ENCODE data around the gene TCN2.
"Not testable (repeated sequence)": the region's sequence is repeated elsewhere in the genome, so short reads cannot be mapped to it uniquely, and the experiment has no call there.

The TCN2 gene

DNA sequence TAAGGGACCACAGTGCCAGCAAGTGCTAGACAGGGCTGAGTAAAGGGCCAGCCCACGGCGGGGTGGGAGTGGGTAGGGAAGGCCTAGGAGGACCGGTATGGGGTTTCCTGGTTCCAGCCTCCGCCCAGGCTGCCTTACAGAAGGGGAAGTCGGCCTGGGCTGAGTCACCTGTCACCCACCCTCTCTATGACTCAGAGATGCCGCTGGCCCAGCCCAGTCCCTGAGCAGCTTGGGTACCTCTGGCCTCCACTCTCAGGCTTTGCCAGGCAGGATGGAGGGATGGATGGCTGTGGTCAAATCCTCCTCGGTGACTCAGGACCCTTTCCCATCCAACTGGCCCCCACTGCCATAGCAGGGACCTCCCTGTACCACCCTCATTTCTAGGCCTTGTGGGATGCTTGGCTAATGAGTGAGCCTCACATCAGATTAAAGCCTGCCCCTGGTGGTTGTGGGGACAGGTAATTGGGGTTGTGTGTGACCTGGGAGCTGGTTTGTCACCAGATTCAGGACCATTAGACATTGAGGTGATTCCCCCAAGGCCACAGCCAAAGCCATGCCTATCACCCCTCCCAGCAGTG is 42.5 kb downstream of the TCN2 start:
- no peak for DNase-seq

DNA sequence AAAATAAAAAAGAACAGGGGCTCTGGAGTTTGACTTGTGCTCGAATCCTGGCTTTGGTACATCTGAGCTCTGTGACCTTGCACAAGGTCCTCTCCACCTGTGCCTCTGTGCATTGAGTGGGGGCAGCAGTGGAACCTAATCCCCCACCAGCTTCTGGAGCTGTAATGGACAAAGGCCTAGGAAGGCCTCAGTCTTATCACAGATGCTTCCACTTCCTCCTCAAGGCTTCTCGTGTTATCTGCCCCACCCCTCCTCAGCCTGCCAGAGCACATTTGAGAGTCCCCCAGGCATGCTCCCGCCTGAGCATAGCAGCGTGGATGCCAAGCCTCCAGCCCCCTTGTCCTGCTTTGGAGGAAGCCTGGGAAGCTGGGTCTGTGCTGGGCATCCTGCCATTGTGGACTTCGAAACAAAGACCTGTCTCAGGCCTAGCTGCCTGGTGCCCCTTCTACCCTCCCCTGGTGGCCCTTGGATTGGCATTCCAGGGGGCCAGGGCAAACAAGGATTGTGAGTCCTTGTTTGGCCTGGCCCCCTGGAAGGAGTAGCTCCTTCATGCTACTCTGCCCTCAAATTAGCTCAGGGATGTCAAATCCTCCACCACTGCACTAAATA is 43.6 kb downstream of the TCN2 start:
- no peak for DNase-seq

DNA sequence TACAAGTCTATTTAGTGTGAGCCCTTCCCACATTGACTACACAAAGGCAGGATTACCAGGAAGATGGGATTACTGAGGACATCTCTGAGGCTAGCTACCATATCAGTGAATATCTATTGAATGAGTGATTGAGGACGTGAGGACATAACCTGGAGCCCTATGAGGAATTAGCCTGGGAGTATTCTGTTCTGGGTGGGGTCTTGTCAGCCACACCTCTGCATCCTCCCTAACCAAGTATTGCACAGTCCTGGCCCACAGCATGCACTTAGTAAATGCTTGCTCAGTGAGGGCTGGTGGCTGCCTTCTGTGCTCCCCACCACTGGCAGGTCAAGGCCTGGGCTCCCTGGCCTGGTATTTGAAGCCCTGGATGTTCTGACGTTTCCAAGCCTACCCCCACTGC is 45.9 kb downstream of the TCN2 start:
- no peak for DNase-seq

- DNase-seq, result no peak
These were observed 47.4 kb downstream of the TCN2 start for GRCh38 chr22:30654361-30654760.

GRCh38 chr22:30655532-30655931 is 48.6 kb downstream of the TCN2 start:
- no peak for DNase-seq

- DNase-seq, result peak; percentile 97
These were observed 55.1 kb downstream of the TCN2 start for GRCh38 chr22:30662040-30662439.

GRCh38 chr22:30664798-30665197 is 57.8 kb downstream of the TCN2 start:
- no peak for DNase-seq

DNA sequence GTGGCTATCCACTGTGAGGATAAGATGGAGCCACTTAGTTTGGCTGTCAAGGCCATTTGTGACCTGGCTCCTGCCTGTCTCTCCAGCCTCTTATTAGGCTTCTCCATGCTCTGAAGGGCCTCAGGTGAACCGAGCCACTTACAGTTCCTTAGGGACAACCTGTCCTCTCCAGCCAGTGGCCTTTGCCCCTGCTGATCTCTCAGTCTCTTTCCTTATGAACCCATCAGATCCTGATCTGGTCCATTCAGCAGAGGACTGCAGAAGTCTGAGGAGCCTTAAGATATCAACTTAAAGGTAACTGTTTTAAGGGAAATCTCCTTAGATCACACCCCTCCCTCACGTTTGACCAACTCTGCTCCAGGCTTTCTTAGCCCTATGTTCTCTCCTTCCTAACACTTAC is 58.3 kb downstream of the TCN2 start:
- no peak for DNase-seq

DNA sequence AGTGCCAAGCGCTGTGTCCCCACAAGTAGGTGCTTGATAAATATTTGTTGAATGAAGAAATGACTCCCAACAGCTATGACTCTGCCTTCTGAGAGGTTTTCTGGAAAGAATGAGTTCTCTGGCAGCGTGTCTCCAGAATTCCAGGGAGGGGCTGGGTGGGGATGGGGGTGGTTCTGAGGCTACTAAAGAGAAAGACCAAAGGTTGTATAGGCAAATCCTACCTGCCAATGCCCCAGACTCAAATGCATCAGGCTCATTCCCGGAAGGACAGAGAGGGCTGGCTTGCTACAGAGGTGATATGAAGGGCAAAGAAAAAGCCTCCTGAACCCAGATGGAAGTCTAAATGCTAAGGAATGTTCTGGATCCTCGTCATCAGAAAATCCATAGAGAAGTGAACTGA is 58.8 kb downstream of the TCN2 start:
- DNase-seq, result no peak

DNA sequence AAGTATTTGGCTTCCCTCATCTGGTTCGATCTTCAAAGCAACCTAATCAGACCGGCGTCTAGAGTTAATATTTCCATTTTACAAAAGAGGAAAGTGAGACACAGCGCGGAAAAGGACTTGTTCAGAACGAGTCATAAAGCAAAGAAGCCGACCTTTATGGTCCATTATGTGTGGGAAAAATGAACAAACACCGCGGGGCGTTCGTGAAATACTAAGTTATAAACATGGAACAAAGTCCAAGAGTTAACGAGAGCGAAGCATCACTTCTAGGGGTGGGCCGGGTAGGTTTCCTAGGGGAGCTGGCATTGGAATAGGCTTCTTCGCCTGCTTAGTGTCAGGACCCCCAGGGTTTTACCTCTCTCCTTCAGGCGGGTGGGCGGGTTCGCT is 60.1 kb downstream of the TCN2 start:
- DNase-seq, result no peak

GRCh38 chr22:30667494-30668385 is 60.8 kb downstream of the TCN2 start, which contains the start of gene DUSP18:
DUSP18 (minus strand) TSS chr22:30667875; CDS start chr22:30664003, 3,872 bp downstream.
- peak; percentile 86 for DNase-seq

- no peak for DNase-seq
These were observed 61.4 kb downstream of the TCN2 start for GRCh38 chr22:30668386-30668710.

DNA sequence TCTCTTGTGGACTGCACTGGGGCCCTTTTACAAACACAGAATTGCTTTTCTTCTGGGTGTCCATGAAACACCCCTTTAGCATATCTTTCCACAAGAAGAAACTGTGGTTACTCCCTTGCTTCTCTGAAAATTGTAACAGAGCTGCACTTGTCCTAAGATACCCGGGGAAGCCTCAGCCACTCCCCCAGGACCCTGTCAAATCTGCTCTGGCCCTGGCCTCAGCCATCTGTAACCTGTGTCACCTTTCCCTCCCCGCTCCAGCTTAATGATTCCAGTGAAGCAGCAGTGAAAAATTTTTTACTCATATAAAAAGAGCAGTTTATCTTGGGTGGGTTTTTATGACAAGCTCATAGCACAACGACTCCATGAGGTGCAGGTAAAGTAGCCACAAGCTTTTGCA is 64.1 kb downstream of the TCN2 start:
- no peak for DNase-seq

GRCh38 chr22:30673136-30673535 is 66.2 kb downstream of the TCN2 start:
- no peak for DNase-seq

DNA sequence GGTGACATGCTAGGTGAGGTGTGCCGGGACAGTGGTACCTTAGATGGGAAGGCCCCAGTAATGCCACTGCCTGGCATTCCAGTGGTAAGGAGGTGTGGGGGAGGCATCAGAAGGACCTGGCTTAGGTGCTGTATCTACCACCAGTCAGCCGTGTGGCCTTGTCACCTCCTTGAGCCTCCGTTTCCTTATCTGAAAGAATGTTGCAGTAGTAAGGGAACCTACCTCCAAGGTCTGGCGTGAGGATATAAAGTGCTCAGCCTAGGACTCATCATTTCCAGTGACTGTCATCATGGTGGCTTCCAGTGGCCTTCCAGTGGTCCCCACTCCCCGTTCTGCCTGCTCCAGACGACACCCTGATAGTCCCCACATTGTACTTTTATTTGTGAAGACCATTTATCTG is 67.5 kb downstream of the TCN2 start:
- no peak for DNase-seq

- no peak for DNase-seq
These were observed 68.5 kb downstream of the TCN2 start for GRCh38 chr22:30675436-30675835.

GRCh38 chr22:30676565-30676964 is 69.6 kb downstream of the TCN2 start:
- DNase-seq, result not testable (repeated sequence)

Data from COR-L47 (cell line).